Smooth muscle cell of trachea (primary cell): Measurements from ENCODE around the gene ENPP1. TPM values are rescaled to one million over a fixed set of nuclear protein-coding genes. Genes with fewer than 3 reads are reported as not detected.

Experiments
- total RNA-seq: library from RNA; depleted of rRNA; stranded (reverse); fragments of >200 nt; gene quantifications from 2 replicates; pipeline ENCODE4 v1.2.1, GENCODE V29; 2014

ENPP1 gene
- total RNA-seq: 18.0 and 42.0 TPM in 2 replicates

DNA sequence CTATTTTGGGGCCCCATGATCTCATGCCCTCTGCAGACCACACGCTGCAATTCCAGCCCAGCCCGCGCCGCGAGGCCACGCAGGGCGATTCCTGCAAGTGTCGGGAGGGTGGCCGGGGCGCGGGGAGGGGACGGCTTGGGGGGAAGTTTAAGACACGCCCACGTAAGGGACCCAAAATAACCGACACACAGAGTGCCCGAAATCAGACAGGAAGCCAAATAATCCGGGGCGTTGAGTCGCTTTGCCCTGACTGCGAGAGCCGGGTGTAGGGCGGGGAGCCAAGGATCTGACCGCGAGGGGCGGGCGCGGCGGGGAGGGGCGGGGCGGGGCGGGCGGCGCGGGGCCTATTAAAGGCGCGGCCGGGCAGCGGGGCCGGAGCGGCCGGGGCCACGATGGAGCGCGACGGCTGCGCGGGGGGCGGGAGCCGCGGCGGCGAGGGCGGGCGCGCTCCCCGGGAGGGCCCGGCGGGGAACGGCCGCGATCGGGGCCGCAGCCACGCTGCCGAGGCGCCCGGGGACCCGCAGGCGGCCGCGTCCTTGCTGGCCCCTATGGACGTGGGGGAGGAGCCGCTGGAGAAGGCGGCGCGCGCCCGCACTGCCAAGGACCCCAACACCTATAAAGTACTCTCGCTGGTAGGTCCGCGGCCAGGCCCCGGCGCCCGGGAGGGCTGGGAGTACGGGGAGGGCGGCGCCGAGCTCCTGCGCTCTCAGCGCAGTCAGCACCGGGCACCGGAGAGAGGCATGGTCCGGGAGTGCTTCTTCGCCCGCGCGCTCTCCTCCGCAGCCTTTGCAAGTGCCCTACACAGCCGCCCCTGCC is at the start of gene ENPP1:
ENPP1 (plus strand) TSS at position 377 of the 816 bp plus-strand sequence; CDS start at position 393, 16 bp downstream.

Other genes with a start within 250 kb of the ENPP1 start
- gene ARG1, start 234.8 kb upstream of the ENPP1 start, total RNA-seq: not detected in 2 replicates
- 30.3 and 39.7 TPM in 2 replicates for gene MED23, start 179.8 kb upstream of the ENPP1 start, total RNA-seq
- gene ENPP3, start 170.7 kb upstream of the ENPP1 start, total RNA-seq: 0.15 and 0.33 TPM in 2 replicates
- gene OR2A4, start 106.6 kb upstream of the ENPP1 start, total RNA-seq: not detected in 2 replicates
- not detected in 2 replicates for gene CTAGE9, start 97.0 kb upstream of the ENPP1 start, total RNA-seq
- gene CCN2, start 143.4 kb downstream of the ENPP1 start, total RNA-seq: 39.7 and 109 TPM in 2 replicates